ENCODE results near the gene STX12. TPM values are rescaled to one million over a fixed set of nuclear protein-coding genes. Genes with fewer than 3 reads are reported as not detected.

The STX12 gene
- total RNA-seq, 1 donor from 2014 or later, result 47.7 TPM

- Mint-ChIP-seq H3K27me3 (ENCODE audit: unreplicated experiment) (peaks cover 6% of the 10 kb centered on the region), H3K4me1 (ENCODE audit: low read depth, unreplicated experiment) (peaks cover 3% of the 10 kb centered on the region), H3K4me3 (ENCODE audit: unreplicated experiment) (peak overlapping the region; percentile 52), H3K9me3 (ENCODE audit: unreplicated experiment) (peaks cover 4% of the 10 kb centered on the region), H3K27ac (ENCODE audit: unreplicated experiment) (no peak overlapping the region), H3K36me3 (ENCODE audit: unreplicated experiment) (no peaks in the 10 kb centered on the region)
- TF ChIP-seq CTCF (IDR thresholded peaks at IDR 0.05; ENCODE audit: partially characterized antibody, unreplicated experiment), result no peak
- no peak for DNase-seq
These were observed 100.8 kb downstream of the STX12 start for GRCh38 chr1:27873671-27874384.

Other genes with a start within 250 kb of the STX12 start
- gene AHDC1, start 169.1 kb upstream of the STX12 start, total RNA-seq (ENCODE audit: unreplicated experiment), result 131 TPM
- not detected for gene FGR, start 138.0 kb upstream of the STX12 start, total RNA-seq (ENCODE audit: unreplicated experiment)
- 1.4 TPM for gene IFI6, start 101.0 kb upstream of the STX12 start, total RNA-seq (ENCODE audit: unreplicated experiment)
- gene FAM76A, start 47.3 kb upstream of the STX12 start, total RNA-seq (ENCODE audit: unreplicated experiment), result 9.1 TPM
- 60.2 TPM for gene PPP1R8, start 57.6 kb downstream of the STX12 start, total RNA-seq (ENCODE audit: unreplicated experiment)
- gene THEMIS2, start 99.3 kb downstream of the STX12 start, total RNA-seq (ENCODE audit: unreplicated experiment), result 4.6 TPM
- 22.6 TPM for gene RPA2, start 141.4 kb downstream of the STX12 start, total RNA-seq (ENCODE audit: unreplicated experiment)
- gene SMPDL3B, start 161.8 kb downstream of the STX12 start, total RNA-seq (ENCODE audit: unreplicated experiment), result not detected
- gene XKR8, start 186.8 kb downstream of the STX12 start, total RNA-seq (ENCODE audit: unreplicated experiment), result 14.2 TPM